Neutrophil (primary cell): Measurements from ENCODE around the gene IFFO2.

Source experiments
- H3K27ac ChIP-seq: fragments of 200-600 bp; sonication (generic); 2 replicates; pipeline ENCODE4 v1.5.1; 2016; ENCODE audit warnings: mild to moderate bottlenecking, moderate library complexity
- H3K27me3 ChIP-seq: fragments of 200-600 bp; sonication (generic); 2 replicates; pipeline ENCODE4 v1.6.0; 2016; ENCODE audit warnings: mild to moderate bottlenecking
- H3K36me3 ChIP-seq: fragments of 200-600 bp; sonication (generic); 2 replicates; pipeline ENCODE4 v1.5.1; 2017
- H3K4me1 ChIP-seq, 2 experiments: fragments of 200-600 bp in 1 of 2; sonication (generic) in 1 of 2; 1 replicate in 1 of 2; 2 replicates in 1 of 2; pipeline versions ENCODE4 v1.5.1 to v1.6.1; 2013 to 2016; ENCODE audit warnings: low read depth in 1 of 2, low read length in 1 of 2, mild to moderate bottlenecking in 1 of 2, moderate library complexity in 1 of 2; ENCODE audit not compliant: control insufficient read depth in 1 of 2, insufficient read depth in 1 of 2
- H3K4me3 ChIP-seq, 2 experiments: fragments of 200-600 bp in 1 of 2; sonication (generic) in 1 of 2; 1 replicate in 1 of 2; 2 replicates in 1 of 2; pipeline ENCODE4 v1.5.1; 2013 to 2016; ENCODE audit warnings: low read depth in 1 of 2, low read length in 1 of 2, mild to moderate bottlenecking in 1 of 2, moderate library complexity in 1 of 2
- H3K9me3 ChIP-seq: fragments of 200-600 bp; sonication (generic); 2 replicates; pipeline ENCODE4 v1.5.1; 2016
- TF ChIP-seq, protein P1 (sequence below): fragments of 200-600 bp; sonication (generic); IDR thresholded peaks from 2 replicates; pipeline ENCODE4 v1.5.1; 2016; ENCODE audit warnings: antibody characterized with exemption

IFFO2 gene

DNA sequence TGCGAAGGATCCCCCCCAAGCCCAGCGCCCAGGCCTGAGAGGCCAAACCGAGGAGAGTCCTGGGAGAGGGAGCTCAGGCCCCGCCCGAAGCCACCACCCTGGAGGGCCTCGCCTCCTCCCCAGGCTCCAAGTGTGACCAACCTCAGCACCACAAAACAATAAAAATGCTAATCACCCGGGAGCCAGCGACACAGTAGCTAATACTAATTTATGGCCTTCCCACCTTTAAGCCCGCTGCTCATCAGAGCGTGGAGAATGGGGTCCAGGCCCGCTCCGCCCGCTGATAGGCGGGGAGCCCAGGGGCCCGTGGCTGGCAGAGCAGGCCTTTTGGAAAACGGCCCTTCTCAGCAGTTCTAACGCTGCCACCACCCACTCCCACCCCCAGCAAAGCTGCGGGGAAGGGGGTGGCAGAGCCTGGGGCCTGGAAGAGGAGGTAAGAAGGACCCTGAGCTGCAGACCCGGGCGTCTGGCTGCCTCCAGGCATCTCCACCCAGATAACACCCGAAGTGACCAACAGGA, 76.6 kb downstream of the IFFO2 start:
- Histone ChIP-seq H3K4me3 (no peak overlapping the region), H3K4me1 (no peaks in the 10 kb centered on the region), H3K27me3 (no peaks in the 10 kb centered on the region), H3K36me3 (peaks cover 85% of the 10 kb centered on the region), H3K27ac (no peak overlapping the region), H3K9me3 (no peaks in the 10 kb centered on the region)
- TF ChIP-seq, protein P1, sequence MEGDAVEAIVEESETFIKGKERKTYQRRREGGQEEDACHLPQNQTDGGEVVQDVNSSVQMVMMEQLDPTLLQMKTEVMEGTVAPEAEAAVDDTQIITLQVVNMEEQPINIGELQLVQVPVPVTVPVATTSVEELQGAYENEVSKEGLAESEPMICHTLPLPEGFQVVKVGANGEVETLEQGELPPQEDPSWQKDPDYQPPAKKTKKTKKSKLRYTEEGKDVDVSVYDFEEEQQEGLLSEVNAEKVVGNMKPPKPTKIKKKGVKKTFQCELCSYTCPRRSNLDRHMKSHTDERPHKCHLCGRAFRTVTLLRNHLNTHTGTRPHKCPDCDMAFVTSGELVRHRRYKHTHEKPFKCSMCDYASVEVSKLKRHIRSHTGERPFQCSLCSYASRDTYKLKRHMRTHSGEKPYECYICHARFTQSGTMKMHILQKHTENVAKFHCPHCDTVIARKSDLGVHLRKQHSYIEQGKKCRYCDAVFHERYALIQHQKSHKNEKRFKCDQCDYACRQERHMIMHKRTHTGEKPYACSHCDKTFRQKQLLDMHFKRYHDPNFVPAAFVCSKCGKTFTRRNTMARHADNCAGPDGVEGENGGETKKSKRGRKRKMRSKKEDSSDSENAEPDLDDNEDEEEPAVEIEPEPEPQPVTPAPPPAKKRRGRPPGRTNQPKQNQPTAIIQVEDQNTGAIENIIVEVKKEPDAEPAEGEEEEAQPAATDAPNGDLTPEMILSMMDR: no peak

DNA sequence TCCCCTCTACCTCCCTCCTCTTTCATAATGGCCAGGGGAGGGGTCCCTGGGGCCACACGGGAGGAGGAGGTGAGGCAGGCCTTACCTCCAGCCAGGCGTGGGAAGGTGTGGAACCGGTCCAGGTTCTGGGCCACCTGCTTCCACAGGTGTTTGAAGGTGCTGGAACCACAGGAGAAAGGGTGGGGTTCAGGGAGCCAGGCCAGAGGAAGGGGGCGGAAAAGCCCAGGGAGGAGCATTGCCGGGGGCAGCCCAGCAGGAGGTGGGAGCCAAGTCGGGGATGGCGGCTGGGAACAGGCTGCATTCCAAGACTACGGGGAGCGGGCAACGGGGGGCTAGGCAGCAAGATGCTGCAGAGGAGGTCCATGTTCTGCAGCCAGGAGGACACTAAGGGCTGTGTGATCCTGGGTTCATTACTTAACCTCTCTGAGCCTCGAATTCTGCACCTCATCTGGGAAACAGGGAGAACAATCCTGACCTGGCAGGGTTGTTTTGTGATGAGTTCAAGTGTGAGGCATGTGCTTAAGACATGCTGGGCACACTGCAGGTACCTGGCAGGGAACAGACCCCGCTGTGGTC, 77.2 kb downstream of the IFFO2 start:
- TF ChIP-seq, protein P1: no peak
- no peaks in the 10 kb centered on the region for H3K9me3 ChIP-seq
- H3K27me3 ChIP-seq: no peaks in the 10 kb centered on the region
- no peak overlapping the region for H3K4me3 ChIP-seq
- H3K4me1 ChIP-seq: no peaks in the 10 kb centered on the region
- H3K27ac ChIP-seq: no peak overlapping the region
- peaks cover 81% of the 10 kb centered on the region for H3K36me3 ChIP-seq

DNA sequence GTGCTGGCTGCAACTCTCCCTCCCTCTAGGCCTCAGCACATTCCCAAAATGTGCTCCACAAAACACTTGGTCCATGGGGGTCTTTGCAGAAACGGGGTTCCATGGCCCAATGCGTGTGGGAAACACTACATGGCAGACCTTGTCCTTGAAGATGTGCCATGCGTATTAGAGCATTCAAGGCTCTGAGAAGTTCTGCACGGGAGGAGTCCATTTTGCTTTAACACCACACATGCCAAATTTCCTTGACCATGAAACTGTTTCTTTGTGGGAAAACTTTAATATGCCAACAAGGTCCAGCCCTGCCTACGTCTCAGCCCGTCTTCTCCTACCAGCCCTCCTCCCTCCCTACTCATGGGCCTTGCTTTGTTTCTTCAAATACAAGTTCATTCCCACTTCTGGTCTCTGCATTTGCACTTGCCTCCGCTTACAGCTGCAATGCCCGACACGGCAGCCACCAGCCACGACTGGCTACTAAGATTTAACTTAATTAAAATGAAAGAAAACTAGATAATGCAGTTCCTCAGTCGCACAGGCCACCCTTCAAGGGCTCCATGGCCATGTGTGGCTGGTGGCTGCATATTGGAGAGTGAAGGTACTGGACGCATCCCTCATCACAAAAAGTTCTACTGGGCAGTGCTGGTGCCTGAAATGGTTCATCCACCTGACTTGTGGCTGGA, 77.8 kb downstream of the IFFO2 start:
- Histone ChIP-seq H3K4me1 (no peaks in the 10 kb centered on the region), H3K9me3 (no peaks in the 10 kb centered on the region), H3K4me3 (no peak overlapping the region), H3K36me3 (peaks cover 87% of the 10 kb centered on the region), H3K27me3 (no peaks in the 10 kb centered on the region), H3K27ac (no peak overlapping the region)
- TF ChIP-seq, protein P1: no peak

DNA sequence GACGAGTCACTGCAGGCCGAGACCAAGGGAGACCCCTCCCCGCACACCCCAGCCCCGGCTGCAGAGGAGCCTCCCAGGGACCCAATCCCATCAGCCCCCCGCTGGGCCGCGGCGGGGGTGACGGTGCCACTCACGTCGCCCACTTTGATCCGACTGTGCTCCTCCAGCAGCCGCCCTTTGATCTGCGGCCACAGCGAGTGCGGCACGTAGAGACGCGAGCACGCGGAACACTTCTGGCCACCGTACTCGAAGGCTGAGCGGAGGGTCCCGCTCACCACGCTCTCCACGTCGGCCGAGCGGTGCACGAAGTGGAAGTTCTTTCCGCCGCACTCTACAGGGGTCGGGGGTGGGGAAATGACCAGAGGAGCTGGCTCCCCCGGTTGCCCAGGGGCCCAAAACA, 79.2 kb downstream of the IFFO2 start:
- TF ChIP-seq, protein P1: no peak
- no peaks in the 10 kb centered on the region for H3K27me3 ChIP-seq
- H3K4me1 ChIP-seq: no peaks in the 10 kb centered on the region
- peaks cover 87% of the 10 kb centered on the region for H3K36me3 ChIP-seq
- no peaks in the 10 kb centered on the region for H3K9me3 ChIP-seq
- no peak overlapping the region for H3K4me3 ChIP-seq
- no peak overlapping the region for H3K27ac ChIP-seq

DNA sequence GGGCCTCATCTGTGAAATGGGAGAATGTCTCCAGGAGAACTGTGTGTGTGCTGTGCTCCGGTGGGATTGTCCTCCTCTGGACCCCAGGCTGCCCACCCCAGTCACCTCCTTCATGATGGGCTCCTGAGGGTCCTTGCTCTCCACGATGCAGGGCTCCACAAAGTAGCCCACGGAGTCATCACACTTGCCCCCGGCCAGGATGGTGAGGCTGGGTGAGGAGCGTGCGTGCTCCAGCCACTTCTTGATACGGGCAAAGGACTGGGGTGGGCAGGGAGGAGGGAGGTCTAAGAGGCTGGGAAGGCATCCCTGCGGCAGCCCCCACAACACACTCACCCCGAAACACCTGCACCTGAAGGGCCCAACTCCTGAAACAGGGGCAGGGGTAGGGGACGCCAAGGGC, 80.3 kb downstream of the IFFO2 start:
- Histone ChIP-seq H3K4me3 (no peak overlapping the region), H3K9me3 (no peaks in the 10 kb centered on the region), H3K36me3 (peaks cover 86% of the 10 kb centered on the region), H3K27ac (no peak overlapping the region), H3K27me3 (no peaks in the 10 kb centered on the region), H3K4me1 (no peaks in the 10 kb centered on the region)
- TF ChIP-seq, protein P1: no peak
